Stimulated activated CD8-positive, alpha-beta memory T cell treated with anti-CD3 and anti-CD28 coated beads, Interleukin-2, amount 100 ng/mL, for 1 hour (primary cell): ENCODE measurements around the gene DNAH9.

Experiments used
- DNase-seq, 2 donors: peaks; one replicate each; pipeline ENCODE4 v3.0.0-alpha.2; 2020; ENCODE audit warnings: low read depth in 2 of 2

Gene DNAH9

DNA sequence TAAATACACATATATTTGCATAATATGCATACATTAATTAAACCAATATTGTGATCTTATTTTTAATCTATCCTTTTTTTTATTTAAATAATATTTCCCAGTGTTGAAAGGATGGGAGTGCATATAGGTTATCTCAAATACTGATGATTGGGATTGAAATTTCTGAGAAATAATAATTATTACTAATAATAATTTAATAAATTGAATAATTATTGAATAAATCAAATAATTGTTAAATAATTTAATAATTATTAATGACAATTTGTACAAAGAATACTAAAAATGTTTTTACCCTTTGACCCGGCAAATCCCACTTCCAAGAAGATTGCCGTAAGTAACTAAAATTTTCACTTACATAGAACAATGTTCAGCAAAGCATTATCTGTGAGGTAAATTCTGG lies 250.1 kb downstream of the DNAH9 start:
- DNase-seq: no peak

DNA sequence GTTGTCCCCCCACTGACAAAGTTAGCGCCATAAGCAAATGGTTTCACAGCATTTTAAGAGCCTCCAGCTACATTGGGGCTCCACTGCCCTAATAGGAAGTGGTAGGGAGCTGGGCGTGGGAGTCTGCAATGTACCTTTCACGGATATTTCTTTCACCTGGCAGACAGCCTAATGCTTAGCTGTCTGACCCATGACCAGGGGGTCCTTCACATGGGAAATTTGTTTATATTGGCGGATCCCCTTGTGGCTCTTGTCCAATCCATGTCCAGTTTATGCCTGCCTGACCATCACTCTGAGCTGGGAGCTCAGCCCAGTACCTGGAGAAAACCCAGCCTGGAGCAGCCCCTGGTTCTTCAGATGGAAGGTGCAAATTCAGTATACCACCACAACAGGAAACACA lies 254.0 kb downstream of the DNAH9 start:
- DNase-seq: no peak

DNA sequence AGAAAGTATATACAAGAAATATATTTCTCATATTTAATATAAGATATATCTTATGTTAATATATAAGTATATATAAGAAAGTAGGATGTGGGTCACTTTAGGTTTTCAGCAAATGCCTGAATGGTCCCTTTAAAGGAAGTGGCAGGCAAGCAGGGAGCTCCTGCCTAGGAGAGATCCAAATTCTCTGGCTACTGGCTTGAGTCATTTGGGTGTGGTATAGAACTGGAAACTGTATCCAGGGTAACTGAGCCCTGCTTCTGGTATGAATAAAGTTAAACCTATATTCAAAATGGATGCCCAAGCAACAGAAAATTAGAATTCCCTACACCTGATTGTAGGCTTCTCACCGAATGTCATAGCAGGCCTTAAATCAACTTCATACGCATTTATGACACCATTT lies 254.6 kb downstream of the DNAH9 start:
- no peak for DNase-seq

DNA sequence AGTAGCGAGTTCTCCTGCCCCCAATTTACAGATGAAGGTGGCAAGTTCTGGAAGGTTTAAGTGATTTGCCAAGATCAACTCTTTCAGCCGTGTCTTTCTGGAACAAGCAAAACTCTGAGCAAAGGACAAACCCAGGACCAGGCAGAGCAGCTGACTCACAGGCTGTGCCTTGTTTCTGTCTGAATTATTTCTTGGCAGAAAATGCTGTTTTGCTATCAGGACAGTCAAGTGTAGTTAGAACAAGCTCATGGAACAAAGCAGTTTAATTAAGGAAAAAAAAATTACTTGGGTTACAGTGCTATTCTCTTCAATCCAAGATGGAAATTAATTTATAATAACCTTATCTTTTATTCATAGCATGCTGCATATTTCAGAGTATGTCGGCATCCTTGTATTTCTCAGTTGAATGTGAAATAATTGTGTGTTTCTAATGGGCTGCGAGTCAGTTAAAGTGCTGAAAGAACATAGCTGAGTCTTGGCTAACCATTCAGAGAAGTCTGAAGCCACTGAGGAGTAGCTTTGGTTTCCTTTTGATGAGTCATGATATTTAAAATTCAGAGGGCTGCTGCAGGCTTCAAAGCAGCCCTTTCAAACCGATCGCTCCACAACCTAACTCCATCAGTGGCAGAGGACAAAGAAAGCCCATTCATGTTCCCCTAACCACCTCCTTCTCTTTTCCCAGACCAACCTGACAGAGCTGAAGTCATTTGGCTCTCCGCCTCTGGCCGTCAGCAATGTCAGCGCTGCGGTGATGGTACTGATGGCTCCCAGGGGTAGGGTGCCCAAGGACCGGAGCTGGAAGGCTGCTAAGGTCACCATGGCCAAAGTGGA lies 255.3 kb downstream of the DNAH9 start:
- no peak for DNase-seq

DNA sequence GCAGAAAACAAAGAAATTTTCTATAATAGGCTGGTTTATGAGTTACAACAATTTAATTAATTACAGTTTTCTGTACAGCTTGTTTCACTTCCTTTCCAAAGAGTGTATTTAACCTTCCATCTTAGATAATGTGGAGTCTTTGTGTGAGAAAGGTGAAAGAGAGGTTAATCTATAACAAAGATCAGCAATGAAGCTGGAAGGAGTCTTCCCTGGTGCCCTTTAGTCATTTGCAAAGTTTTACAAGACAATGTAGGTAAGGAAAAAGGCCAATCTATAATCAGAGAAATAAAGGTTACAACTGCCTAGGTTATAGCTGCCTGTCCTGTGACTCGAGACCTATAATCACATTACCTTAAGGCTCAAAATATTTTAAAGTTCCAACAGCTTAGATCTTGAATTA lies 257.0 kb downstream of the DNAH9 start:
- no peak for DNase-seq

DNA sequence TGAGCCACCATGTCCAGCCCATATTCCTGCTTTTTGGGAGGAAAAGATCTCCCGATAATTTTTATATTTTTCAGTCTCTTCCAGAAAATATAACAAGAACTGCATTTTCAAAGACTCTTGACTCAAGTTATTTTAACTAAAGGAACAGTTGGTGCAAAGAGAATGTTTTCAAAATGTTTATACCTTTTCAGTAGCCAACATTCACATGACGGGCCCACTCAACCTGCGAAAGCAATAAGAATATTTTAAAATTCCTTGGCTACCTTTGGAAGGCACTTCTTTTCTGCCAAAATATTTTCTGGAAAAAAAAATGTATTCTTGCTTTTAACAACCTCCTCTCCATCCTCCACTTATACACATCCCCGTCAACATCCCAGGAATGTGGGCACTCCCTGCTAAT lies 258.7 kb downstream of the DNAH9 start:
- DNase-seq: no peak

DNA sequence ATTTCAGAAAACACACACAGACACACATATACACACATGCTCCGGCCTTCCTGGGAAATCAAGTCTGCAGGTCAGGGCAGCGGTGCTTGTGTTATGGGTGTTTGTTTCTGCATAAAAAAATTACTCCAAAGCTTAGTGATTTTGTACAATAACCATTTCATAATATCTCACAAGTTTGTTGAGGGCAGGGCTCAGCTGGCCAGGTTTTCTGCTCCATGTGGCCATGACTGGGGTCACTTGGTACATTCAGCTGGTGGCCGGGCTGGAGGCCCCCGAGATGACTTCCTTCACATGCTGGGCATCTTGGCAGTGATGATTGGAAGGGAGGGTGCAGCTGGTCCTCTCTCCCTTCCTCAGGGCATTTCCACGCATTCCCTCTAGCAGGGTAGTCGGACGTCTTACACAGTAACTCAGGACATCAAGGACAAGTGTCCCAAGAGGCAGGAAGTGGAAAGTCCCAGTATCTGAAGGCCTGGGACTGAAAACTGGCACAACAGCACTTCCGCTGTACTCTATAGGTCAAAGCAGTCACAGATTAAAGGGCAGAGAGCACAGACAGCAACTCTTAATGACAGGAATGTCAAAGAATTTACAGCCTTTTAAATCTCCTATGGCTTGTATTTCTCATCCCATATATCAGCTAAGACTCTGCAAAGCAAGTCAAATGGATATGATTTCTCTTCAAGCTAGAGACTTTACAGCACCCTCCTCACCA lies 271.6 kb downstream of the DNAH9 start:
- no peak for DNase-seq

DNA sequence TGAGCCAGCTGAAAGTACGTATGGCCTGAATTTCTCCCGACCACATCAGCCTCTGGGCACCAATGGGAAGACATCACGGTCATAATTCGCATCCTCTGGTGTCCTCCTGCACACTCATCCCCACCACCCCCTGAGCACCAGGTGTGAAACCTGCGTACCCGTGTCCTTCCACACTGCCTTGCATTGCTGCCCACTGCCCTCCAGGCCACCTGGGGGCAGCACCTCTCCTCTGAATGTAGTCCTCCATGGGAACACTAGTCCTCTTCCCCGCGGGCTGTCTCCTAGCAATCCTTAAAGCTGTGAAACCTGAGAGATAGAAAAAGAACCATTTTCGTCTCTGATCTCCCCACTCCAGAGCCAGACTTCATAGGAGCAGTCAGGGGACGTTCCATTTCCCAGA lies 273.5 kb downstream of the DNAH9 start:
- DNase-seq: no peak

DNA sequence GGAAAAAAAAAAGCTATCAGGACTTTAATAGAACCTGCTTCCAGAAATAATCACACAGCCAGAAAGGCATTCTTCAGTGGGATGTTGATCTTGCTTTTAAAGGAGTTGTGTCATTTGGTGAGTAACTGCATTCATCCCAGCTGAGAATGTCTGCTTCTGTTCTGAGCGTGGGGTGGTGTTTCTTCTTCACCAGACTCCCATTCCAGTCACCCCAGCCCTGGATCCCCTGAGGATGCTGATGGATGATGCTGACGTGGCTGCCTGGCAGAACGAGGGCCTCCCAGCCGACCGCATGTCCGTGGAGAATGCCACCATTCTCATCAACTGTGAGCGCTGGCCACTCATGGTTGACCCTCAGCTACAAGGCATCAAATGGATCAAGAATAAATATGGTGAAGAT lies 276.5 kb downstream of the DNAH9 start:
- no peak for DNase-seq

DNA sequence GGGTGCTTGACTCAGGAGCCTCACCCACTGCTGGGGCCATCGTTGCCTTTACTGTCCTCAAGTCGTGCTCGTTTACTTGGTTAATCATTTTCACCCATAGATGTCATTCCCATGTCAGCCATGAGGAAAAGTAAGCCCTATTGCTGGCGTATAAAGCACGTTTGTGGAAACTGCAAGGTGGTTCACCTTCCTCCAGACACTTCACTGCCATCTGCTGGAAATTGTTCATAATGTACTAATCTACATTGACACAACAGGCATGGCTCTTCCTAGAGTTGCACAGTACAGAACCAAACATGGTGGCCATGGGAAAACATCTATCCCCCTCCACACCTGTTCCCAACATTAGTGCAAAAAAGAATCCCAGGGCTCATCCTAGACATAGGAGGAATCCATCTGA lies 282.4 kb downstream of the DNAH9 start:
- DNase-seq: no peak

DNA sequence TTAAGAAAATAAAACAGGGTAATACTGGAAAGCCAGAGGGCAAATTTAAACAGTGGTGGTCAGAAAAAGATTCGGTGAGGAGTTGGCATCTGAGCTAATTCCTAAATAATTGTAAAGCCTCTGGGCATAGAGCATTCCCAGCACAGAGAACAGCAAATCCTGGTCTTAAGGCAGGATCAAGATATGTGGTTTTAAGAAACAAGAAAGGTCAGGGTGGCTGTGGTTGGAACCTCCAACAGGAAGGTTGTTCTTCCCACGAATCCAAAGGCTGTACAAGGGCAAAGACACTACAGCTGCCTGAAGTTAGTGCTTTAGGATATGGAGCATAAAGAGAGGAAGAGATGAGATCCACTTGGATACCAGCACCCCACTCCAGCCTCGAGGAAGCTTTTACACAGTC lies 284.4 kb downstream of the DNAH9 start:
- DNase-seq: no peak

DNA sequence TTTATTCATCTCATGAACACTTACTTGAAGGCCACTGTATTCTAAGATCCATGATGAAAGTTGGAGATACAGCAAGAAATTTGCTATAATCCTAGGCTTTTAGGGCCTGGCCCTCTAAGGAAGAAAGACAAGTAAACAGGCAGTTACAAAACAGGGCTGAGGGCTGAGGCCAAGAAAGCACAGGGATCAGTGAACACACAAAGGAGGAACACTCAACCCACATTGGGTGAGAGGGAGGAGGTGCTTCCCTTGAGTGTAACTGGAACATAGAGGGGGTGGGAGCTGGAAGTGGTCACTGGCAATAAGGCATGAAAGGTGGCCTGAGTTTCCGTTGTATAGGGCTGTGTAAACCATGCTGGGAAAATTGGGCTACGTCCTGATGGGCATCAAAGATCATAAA lies 286.8 kb downstream of the DNAH9 start:
- DNase-seq: no peak

DNA sequence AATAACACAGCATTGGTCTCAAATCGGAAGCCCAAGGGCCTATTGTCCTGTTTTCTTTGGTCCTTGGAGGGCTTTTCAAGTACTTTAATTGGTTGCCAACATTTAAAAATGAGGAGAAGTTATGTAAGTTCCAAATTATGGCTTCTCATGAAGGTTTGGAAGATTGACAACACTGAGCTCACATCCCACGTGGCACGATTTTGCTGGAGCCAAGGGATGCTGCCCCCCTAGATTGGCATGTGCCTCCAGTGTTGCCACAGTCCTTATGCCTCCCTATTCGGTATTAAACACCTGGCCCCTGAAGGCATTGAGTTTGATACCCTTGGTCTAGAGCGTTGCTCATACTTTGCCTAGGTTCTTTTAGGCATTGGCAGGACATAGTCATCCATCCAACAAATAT lies 291.0 kb downstream of the DNAH9 start:
- DNase-seq: no peak

DNA sequence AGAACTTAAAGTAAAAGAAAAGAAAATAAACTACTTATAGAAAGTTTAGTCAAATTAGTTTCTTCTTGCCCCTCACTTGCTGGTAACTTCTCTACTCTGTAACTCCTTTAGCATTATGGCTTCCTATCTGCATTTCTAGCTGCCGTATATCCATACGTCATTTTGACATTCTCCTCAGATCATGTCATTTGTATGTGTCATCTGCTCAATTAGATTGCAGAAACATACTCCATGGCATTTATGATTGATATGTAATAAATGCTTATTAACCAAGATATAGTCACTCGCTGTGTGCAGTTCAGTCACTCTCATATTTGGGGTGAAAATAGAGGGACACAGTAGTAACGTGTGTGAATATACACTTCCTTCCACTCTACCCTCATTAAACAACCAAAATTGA lies 295.6 kb downstream of the DNAH9 start:
- no peak for DNase-seq

DNA sequence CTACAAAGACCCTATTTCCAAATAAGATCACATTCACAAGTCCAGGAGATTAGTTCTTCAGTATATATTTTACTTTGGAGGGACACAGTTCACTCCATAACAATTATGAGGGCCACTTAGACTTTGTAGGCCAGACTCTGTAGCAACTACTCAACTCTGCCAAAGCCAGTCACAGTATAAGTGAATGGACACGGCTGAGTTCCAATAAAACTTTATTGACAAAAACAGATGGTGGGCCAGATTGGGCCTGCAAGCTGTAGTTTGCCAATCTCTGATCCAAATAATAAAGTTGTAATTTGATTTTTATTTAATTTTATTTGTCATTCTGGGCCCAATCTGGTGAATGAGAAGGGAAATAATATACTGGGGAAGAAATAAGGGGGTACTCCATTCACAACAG lies 297.9 kb downstream of the DNAH9 start:
- DNase-seq: no peak

DNA sequence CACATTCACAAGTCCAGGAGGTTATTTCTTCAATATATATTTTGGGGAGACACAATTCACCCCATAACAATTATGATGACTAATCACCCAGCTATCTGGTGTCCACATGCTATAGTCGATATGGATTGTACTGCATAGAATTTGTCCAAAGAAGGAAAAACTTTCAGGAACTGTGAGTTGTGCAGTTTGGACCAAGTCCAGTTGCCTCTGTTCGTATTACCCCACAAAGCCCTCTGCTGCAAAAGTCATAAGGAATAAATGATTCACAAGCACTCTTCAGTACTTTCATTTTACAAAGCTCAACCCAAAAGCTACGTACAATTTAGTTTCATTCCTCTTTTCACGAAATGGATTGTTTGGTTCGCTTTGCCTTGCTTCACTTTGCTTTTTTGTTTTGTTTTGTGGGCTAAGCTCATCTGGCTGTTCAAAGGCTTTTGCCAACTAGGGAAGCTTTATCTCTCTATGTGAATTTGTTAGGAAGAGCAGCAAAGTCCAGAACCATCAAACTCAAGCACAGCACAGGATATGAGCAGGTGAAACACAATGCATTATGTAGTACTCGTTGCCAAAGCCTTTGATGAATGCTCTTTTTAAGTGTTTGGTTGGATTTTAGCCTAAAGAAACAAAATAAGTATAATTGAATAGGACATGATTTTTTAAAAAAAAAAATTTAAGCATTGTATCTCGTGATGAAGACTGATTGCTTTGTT lies 300.4 kb downstream of the DNAH9 start:
- DNase-seq: no peak

DNA sequence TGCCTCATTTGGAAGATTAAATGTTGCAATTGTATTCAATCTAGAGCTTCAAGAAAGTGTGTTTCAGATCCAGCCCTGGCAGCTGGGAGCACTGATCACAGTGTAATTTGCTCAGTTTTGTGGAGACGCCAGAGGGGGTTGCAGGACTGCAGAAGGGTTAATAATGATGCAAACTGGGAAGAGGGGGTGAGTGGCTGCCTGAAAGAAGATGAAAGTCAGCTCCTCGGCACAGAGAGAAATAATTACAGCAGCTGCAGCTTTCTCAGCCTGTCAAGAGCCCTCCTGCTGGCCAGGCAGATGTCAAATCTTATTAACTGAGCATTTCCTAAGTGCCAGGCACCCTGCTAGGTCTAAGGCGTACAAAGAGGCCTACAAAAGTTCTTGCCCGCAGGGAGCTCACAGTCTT lies 301.3 kb downstream of the DNAH9 start:
- DNase-seq: no peak

DNA sequence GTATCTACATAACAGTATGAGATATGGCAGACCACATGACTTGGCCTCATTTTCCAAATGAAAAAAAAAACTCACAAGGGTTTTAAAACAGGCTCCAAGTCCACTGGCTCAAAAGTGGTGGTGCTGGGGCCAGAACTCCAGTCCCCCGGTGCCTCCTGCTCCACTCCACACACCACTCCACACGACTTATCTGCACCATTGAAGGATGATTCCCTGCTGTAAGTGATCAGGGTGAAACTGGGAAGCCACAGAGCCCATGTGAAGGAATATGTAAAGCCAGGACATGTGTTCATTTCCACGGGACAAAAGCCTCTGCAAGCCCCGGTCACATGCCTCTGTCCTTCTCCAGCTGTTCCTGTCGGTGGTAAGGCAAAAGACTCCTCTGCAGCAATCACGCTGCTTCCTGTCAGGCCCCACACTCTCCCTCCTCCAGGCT lies 301.8 kb downstream of the DNAH9 start:
- DNase-seq: no peak

DNA sequence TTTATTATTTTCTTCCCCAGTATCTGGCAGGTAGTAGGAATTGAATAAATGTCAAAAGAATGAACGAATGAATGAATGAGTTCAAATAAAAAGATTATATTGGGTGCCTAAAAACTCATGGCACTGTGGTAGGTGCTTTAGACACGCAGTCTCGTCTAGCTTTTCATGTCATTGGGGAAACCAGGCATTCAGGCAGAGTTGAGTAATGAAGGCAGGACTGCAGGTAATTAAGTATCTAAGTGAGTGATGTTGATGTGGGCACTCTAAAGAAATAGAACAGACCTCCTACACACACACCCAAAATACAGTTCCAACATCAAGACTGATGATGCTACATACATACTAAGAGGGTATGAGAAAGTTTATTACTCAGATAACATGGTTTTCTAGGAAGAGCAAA lies 302.4 kb downstream of the DNAH9 start:
- DNase-seq: no peak

DNA sequence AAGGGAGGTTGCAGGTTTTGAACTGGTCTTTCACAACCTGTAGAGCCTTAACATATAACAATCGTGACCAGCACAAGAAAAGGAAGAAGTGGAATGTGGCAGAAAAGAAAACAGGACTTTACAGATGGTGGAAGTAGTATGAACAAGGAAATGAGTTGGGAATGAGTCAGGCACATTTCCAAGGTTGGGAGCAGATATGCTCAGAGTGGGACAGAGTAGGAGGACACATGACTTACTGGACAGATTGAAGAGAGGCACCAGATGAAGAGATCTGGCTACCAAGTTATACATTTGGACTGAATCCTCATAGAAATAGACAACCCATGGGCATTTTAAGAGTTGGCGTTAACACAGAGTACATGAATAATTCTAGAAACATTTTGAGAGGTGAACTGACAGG lies 303.7 kb downstream of the DNAH9 start:
- DNase-seq: no peak

DNA sequence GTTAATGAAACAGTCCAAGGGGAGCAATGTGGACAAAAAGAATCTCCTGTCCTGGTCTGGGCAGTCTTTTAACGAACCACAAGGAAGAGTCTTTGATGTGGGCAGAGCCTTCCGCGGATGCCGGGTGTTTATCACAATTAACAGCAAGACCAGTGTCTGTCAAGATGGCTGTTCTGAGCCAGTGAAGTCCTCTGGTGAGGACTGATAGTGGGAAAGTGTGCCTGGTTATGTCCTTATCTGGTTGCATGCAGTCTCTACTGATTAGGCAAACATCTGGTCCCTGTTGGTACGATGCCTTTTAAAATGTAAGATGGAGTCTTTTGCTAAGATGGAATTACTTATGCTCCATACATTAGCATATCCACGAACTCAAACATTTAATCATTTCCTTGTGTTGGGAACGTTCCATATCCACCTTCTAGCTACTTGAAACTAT lies 310.5 kb downstream of the DNAH9 start:
- no peak for DNase-seq

DNA sequence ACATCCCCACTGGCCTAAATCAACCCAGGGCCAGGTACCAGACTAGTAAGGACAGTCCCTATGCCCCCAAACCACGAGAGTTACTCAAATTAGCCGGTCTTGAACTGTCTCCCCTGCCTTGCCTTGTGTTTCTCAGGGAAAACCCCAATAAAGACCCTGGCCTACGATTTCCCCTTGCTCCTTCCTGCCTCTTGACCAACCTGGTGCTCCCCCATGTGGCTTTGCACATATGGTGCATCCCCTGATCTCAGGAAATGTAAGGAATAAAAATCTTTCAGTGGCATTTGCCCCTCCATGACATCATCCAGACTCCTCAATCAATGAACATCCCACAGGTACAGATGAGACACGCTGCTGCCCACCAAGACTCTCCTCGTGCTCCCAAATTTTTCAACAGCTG lies 311.1 kb downstream of the DNAH9 start:
- no peak for DNase-seq

DNA sequence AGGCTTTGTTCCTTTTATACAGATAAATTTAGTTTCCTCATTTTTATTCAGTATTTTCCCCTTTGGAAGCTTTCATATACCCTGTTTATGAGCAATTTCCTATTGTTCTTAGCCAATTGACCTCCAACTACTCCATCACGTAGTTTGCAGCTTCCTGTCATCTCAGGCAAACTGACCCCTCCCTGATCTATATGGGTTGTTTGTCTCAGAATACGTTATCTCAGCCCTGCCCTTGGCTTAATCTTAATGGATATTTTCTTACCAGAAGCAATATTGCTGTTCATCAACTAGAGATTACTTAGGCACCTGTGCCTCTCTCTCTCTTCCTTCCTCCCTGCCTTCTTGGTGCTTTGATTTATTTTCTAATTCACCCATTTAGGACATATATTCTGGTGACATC lies 317.8 kb downstream of the DNAH9 start:
- DNase-seq: no peak
